Myocyte (in vitro differentiated cells): ENCODE measurements around the gene NAT16. TPM values are rescaled to one million over a fixed set of nuclear protein-coding genes. Genes with fewer than 3 reads are reported as not detected.
"Not testable (repeated sequence)": the region's sequence is repeated elsewhere in the genome, so short reads cannot be mapped to it uniquely, and the experiment has no call there.

ENCODE experiments used
- DNase-seq: peaks from one replicate; pipeline ENCODE4 v3.0.0-alpha.2; 2012; ENCODE audit warnings: low read depth
- polyA plus RNA-seq: library from polyadenylated mRNA; unstranded; fragments of >200 nt; gene quantifications from one replicate; pipeline ENCODE4 v1.2.1, GENCODE V29; 2012; ENCODE audit warnings: missing spikeins
- total RNA-seq: library from RNA; depleted of rRNA; stranded (reverse); fragments of >200 nt; gene quantifications from 2 replicates; pipeline ENCODE4 v1.2.3, GENCODE V29; 2014

Gene NAT16
- not detected in 2 replicates for total RNA-seq
- not detected for polyA plus RNA-seq

GRCh38 chr7:101180130-101180755 lies at the start of gene NAT16:
Gene NAT16, minus strand, starts transcription at chr7:101180293. Its CDS starts 5,486 bp downstream, at chr7:101174807.
- DNase-seq, result no peak

DNA sequence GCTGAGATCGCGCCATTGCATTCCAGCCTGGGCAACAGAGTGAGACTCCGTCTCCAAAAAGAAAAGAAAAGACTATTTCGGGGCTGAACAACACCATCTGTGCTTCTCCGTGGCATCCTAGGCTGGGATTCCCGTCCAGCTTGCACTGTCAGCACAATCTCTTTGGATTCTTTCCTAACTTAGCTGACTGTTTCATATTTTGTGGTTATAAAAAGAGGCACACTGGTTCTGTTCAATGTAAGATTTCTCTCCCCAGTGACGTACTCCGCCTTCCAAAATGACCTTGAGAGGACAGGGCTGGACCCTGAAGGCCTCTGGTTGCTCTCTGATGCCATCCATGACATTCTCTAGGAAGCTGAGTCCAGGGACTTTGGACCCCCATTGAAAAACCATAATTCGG lies 46.6 kb upstream of the NAT16 start:
- no peak for DNase-seq

GRCh38 chr7:101225650-101226049 lies 45.6 kb upstream of the NAT16 start:
- DNase-seq, result no peak

DNA sequence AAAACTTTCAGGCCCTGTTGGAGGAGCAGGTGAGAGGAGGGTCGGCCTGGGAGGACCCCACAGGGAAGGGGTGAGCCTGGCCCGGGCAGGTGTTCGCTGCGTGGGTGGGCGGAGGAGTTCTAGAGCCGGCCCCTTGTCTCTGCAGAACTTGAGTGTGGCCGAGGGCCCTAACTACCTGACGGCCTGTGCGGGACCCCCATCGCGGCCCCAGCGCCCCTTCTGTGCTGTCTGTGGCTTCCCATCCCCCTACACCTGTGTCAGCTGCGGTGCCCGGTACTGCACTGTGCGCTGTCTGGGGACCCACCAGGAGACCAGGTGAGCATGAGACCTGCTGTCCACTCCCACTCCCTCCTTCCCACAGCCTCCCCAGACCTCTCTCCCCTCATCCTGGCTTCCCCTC lies 43.4 kb upstream of the NAT16 start:
- DNase-seq, result no peak

GRCh38 chr7:101222275-101222830 lies 42.3 kb upstream of the NAT16 start:
- no peak for DNase-seq

GRCh38 chr7:101220295-101220694 lies 40.2 kb upstream of the NAT16 start:
- no peak for DNase-seq

GRCh38 chr7:101218236-101219125 lies 38.4 kb upstream of the NAT16 start:
- no peak for DNase-seq

DNA sequence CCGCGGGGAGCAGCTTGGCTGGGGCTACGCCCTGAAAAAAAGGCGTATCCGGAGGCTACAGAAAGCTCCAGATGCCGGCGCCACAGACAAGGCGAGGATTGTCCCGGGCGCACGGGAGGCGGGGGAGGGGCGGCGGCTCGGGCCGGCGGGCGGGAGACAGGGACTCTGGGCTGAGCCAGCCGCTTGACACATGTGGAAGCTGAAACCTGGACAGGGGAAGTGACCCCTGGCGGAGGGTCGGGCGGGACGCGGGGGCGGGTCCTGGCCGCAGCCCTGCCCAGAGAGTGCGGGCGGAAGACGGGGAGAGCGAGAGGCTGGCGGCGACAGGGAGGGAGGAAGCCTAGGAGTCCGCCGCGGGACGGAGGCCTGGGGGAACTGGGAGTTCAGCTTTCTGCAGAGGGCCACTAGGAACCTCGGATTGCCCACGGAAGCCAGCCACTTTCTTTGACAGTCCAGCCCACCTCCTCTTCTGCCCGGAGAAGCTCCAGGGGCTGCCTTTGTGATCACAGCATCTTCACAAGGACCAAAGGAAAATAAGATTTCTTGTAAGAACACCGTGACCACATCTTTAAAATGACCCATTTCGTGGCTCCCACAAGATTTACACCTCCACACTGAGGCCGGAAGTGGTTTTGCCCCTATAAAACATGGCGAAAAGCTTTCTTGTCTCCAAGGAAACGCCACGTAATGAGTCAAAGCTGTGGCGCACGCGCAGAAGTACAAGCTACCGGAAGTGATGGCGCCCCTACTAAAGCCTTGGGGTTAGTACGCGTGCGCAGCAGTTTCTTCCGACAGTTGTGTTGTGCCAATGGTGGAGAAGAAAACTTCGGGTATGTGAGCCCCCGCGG lies 37.5 kb upstream of the NAT16 start, which contains the start of the genes PLOD3 and ZNHIT1:
TSS of gene PLOD3 (minus strand) at position 194 of the 848 bp plus-strand sequence. CDS start 307 bp downstream, outside the sequence.
TSS of gene ZNHIT1 (plus strand) at position 778 of the 848 bp plus-strand sequence. CDS start at position 809, 31 bp downstream.
- DNase-seq, result peak; percentile 100

- peak; percentile 25 for DNase-seq
These were observed 36.8 kb upstream of the NAT16 start for GRCh38 chr7:101216860-101217387.

GRCh38 chr7:101216001-101216859 lies 36.1 kb upstream of the NAT16 start:
- DNase-seq, result no peak

GRCh38 chr7:101212014-101212413 lies 31.9 kb upstream of the NAT16 start:
- DNase-seq, result no peak

DNA sequence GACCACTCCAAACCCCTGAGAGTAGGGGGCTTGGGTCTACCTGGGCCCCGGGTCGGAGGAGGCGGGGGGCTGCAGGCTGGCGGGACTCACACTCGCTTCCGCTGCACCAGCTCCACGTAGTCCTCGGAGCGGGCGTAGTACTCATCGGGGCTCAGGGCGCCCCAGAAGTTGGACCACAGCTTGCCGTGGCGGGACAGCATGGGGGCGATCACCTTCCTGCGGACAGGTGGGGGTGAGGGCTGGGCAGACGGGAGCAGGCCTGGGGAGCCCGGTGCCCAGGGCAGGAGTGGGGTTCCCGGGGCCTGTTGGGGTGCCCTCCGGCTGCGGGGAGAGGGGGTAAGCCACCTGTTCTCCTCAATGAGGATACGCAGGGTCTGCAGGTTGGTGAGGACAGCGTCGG lies 31.4 kb upstream of the NAT16 start:
- DNase-seq, result no peak

- no peak for DNase-seq
These were observed 30.1 kb upstream of the NAT16 start for GRCh38 chr7:101210143-101210542.

DNA sequence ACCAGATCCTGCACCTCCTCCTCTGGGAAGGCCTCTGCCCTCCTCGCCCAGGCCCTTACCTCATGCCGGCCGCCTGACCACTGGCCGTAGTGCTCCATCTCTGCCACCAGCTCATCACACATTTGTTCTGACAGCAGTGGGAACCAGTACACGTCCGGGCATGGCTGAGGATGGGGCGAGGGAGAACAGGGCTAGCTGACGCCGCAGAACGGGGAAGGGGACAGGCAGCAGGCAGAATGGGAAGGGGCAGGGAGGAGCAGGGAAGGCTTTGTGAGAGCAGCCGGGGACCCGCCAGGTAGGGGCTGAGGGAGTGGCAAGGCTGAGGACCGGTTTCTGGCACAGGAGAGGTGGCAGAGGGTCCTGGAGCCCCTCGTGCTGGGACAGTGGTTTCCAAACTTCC lies 28.7 kb upstream of the NAT16 start:
- no peak for DNase-seq

GRCh38 chr7:101207459-101207858 lies 27.4 kb upstream of the NAT16 start:
- DNase-seq, result no peak

DNA sequence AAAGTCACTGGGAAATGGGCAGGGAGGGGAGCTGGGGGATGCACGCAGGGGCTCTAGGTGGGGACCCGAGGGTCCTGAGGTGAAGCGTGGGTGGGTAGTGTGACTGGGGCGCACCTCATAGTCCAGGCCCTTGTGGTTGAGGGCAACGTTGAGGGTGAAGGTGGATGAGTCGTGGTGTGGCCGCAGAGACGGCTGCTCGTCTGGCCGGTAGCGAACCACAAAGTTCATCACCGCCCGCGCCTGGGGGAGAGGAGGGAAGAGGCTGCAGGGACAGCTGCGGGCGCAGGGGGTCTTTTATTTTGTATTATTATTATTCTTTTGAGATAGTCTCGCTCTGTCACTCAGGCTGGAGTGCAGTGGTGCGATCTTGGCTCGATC lies 26.6 kb upstream of the NAT16 start:
- no peak for DNase-seq

DNA sequence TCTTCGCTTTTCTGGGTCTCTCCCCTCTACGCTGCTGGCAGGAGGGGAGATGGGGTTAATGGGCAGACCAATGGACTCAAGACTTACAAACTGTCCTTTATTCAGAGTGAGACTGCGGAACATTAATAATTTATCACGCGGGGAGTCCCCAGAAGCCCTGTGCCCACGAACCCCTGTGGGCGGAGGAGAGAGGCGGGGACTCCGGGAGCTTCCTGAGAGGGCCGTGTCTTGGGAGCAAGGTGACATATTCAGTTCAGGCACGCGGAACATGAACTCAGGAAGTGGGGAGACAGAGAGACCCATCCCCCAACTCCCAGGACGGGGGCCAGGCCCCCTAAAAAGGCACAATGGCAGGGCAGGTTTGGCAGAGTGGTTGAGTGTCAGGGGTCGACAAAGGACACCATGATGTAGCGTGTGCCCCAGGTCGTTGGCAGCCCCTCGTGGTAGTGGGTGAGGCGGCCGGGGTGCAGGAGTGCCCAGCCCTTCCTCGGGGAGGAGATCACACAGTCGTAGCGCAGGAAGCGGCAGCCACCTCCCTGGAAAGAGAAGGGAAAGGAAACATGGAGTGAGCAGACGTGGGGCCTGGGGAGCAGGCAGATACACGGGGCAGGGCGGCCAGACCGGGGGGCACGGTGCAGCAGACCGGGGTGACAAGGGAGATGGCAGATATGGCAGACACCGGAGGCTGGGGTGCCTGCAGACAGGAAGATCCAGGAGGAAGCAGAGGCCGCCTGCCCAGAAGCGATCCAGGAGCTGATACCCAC lies 26.0 kb upstream of the NAT16 start:
- no peak for DNase-seq

GRCh38 chr7:101203740-101204738 lies 23.9 kb upstream of the NAT16 start:
- not testable (repeated sequence) for DNase-seq
